ENCODE results near the gene CFAP43.
A peak's percentile ranks its signal among the peaks of the same experiment; 100 is the strongest.
"Not testable (repeated sequence)": the region's sequence is repeated elsewhere in the genome, so short reads cannot be mapped to it uniquely, and the experiment has no call there.

CFAP43 gene

DNA sequence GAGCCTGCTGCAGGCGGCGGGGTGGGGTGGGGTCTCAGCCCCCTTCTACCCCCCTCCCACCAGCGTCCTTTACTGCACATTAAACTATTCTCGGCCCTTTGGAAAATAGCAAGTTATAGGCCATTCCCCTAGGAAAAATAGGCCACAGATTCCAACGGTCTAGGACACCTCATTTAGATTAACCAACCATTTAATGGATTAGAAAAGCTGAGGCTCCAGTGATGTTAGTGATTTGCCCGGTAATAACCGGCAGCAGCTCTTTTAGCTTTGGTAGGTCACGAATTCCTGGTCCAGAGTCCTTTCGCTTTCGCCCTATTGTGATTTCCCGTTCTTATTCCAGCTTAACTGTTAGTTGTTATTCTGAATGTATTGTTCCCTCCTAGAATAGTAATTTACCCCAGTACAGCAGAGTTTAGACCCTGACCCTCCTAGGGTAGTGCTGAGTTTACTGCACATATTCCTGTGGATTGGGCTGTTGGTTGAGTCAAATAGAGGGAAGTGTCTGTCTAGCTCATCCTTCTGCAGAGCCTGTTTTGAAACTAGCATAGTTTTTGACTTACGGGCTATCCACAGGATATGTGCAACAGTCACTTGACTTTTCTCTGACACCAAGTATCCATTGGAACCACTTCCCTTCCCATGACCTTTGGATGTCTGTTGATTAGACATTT is 23.3 kb upstream of the CFAP43 start:
- Histone ChIP-seq H3K9me3 (ENCODE audit: control insufficient read depth, insufficient read depth, low read length) (no peaks in the 10 kb centered on the region), H3K27me3 (ENCODE audit: control insufficient read depth, insufficient read depth, low read length) (no peaks in the 10 kb centered on the region), H3K36me3 (ENCODE audit: control insufficient read depth, insufficient read depth, low read length) (no peaks in the 10 kb centered on the region; the same call in none of the 2 replicates), H3K27ac (ENCODE audit: low read length) (no peak overlapping the region), H3K4me1 (ENCODE audit: control insufficient read depth, insufficient read depth, low read length) (0 out of 2 replicates have a peak, but pooled peaks cover 2% of the 10 kb centered on the region), H3K4me3 (ENCODE audit: low read length) (peak overlapping the region; percentile 61)
- no CpG with 5 or more reads among the region's 12 CpGs for WGBS (ENCODE audit: insufficient coverage, insufficient read length)
- DNase-seq (ENCODE audit: low read depth, low spot score), result no peak

DNA sequence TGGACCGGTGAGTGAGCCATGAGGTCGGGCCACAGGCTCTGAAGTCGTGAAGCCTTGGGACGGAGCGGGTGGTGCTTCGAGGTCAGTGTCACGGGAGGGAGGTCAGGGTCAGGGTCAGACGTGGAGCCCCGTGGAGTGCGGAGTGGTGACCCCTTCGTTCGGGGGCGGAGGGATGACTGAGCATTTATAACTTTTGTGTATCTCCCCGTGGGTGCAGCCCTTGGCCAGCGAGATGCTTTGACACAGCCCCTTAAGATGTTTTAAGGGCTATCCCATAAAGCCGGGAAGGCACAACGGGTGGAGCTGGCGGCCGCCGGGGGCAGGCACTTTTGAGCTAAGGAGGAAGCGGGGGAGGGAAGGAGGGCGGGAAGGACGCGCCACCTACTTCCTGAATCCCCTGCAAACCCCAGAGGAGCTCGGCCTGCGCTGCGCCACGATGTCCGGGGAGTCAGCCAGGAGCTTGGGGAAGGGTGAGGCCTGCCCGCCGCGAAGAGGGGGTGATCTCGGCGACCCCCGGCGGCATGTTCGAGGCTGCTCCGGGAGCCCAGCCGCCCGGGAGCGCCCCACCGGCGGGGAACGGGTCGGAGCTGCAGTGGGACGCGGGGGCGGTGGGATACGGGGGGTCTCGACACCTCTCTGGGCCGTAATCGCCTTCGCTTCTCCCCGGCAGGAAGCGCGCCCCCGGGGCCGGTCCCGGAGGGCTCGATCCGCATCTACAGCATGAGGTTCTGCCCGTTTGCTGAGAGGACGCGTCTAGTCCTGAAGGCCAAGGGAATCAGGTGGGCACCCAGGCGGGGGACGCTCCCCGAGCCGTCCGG is 22.5 kb upstream of the CFAP43 start, which contains the start of gene GSTO1:
TSS of gene GSTO1 (plus strand) at position 400 of the 818 bp plus-strand sequence. CDS start at position 437, 37 bp downstream.
- no peak for DNase-seq (ENCODE audit: low read depth, low spot score)
- WGBS (ENCODE audit: insufficient coverage, insufficient read length), result no CpG with 5 or more reads among the region's 69 CpGs
- Histone ChIP-seq H3K27me3 (ENCODE audit: control insufficient read depth, insufficient read depth, low read length) (no peaks in the 10 kb centered on the region), H3K4me1 (ENCODE audit: control insufficient read depth, insufficient read depth, low read length) (0 out of 2 replicates have a peak, but pooled peaks cover 2% of the 10 kb centered on the region), H3K36me3 (ENCODE audit: control insufficient read depth, insufficient read depth, low read length) (no peaks in the 10 kb centered on the region; the same call in 1 of the 2 replicates), H3K4me3 (ENCODE audit: low read length) (peak within 1 kb of the TSS; percentile 61), H3K9me3 (ENCODE audit: control insufficient read depth, insufficient read depth, low read length) (no peaks in the 10 kb centered on the region), H3K27ac (ENCODE audit: low read length) (no peak within 1 kb of the TSS)

- no peak overlapping the region for H3K27ac ChIP-seq (ENCODE audit: low read length)
- H3K4me1 ChIP-seq (ENCODE audit: control insufficient read depth, insufficient read depth, low read length), result 0 out of 2 replicates have a peak, but pooled peaks cover 2% of the 10 kb centered on the region
- H3K36me3 ChIP-seq (ENCODE audit: control insufficient read depth, insufficient read depth, low read length), result no peaks in the 10 kb centered on the region; the same call in 1 of the 2 replicates
- no CpG with 5 or more reads among the region's 10 CpGs for WGBS (ENCODE audit: insufficient coverage, insufficient read length)
- no peaks in the 10 kb centered on the region for H3K9me3 ChIP-seq (ENCODE audit: control insufficient read depth, insufficient read depth, low read length)
- no peaks in the 10 kb centered on the region for H3K27me3 ChIP-seq (ENCODE audit: control insufficient read depth, insufficient read depth, low read length)
- peak overlapping the region; percentile 61; the same call in 1 of the 2 replicates for H3K4me3 ChIP-seq (ENCODE audit: low read length)
- DNase-seq (ENCODE audit: low read depth, low spot score), result no peak
Measured at GRCh38 chr10:104253606-104254410, 21.6 kb upstream of the CFAP43 start.

DNA sequence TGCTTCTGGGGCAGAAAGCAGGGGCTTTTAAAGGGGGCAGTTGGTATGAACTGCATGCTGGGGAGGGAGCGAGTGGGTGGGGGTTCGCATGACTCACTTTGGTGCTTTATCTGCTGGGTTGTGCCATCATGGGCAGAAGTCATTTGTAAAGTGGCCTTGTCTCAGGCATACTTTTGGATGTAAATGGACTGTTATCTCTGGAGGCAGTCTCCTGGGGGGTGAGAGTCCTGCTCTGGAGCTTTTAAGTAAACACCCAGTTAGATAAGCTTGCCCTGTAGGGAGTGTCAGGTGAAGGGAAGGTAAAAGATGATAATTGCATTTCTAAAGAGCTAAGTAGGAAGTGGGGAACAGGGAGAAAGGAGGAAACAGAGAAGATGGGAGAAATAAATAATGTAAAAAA is 20.9 kb upstream of the CFAP43 start:
- Histone ChIP-seq H3K9me3 (ENCODE audit: control insufficient read depth, insufficient read depth, low read length) (no peaks in the 10 kb centered on the region), H3K27me3 (ENCODE audit: control insufficient read depth, insufficient read depth, low read length) (no peaks in the 10 kb centered on the region), H3K4me3 (ENCODE audit: low read length) (no peak overlapping the region), H3K27ac (ENCODE audit: low read length) (no peak overlapping the region), H3K4me1 (ENCODE audit: control insufficient read depth, insufficient read depth, low read length) (0 out of 2 replicates have a peak, but pooled peaks cover 2% of the 10 kb centered on the region), H3K36me3 (ENCODE audit: control insufficient read depth, insufficient read depth, low read length) (no peaks in the 10 kb centered on the region; the same call in 1 of the 2 replicates)
- WGBS (ENCODE audit: insufficient coverage, insufficient read length), result no CpG with 5 or more reads among the region's 2 CpGs
- DNase-seq (ENCODE audit: low read depth, low spot score), result no peak

DNA sequence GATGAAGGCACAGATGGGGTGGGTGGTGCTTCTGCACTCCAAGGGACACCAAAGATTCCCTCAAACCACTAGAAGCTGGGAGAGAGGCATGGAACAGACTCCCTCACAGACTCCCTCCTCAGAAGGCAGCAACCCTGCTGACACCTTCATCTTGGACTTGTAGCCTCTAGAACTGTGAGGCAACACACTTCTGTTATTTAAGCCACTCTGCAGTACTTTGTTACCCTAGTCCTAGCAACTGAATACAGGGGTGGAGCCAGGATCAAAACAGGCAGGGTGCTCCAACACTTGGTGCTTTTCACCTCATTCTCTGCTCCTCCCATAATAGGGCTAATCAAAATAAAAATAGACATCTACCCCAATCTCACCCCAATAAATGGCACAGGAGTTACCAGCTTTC is 20.2 kb upstream of the CFAP43 start:
- Histone ChIP-seq H3K9me3 (ENCODE audit: control insufficient read depth, insufficient read depth, low read length) (no peaks in the 10 kb centered on the region), H3K27ac (ENCODE audit: low read length) (no peak overlapping the region), H3K36me3 (ENCODE audit: control insufficient read depth, insufficient read depth, low read length) (no peaks in the 10 kb centered on the region; the same call in 1 of the 2 replicates), H3K4me3 (ENCODE audit: low read length) (no peak overlapping the region), H3K27me3 (ENCODE audit: control insufficient read depth, insufficient read depth, low read length) (no peaks in the 10 kb centered on the region), H3K4me1 (ENCODE audit: control insufficient read depth, insufficient read depth, low read length) (0 out of 2 replicates have a peak, but pooled peaks cover 2% of the 10 kb centered on the region)
- no peak for DNase-seq (ENCODE audit: low read depth, low spot score)

GRCh38 chr10:104251443-104251842 is 19.3 kb upstream of the CFAP43 start:
- Histone ChIP-seq H3K27ac (ENCODE audit: low read length) (no peak overlapping the region), H3K4me3 (ENCODE audit: low read length) (no peak overlapping the region), H3K4me1 (ENCODE audit: control insufficient read depth, insufficient read depth, low read length) (0 out of 2 replicates have a peak, but pooled peaks cover 2% of the 10 kb centered on the region), H3K36me3 (ENCODE audit: control insufficient read depth, insufficient read depth, low read length) (no peaks in the 10 kb centered on the region; the same call in 1 of the 2 replicates), H3K27me3 (ENCODE audit: control insufficient read depth, insufficient read depth, low read length) (no peaks in the 10 kb centered on the region), H3K9me3 (ENCODE audit: control insufficient read depth, insufficient read depth, low read length) (no peaks in the 10 kb centered on the region; the same call in 1 of the 2 replicates)
- no peak for DNase-seq (ENCODE audit: low read depth, low spot score)
- no CpG with 5 or more reads among the region's 6 CpGs for WGBS (ENCODE audit: insufficient coverage, insufficient read length)

- H3K4me1 ChIP-seq (ENCODE audit: control insufficient read depth, insufficient read depth, low read length), result 0 out of 2 replicates have a peak, but pooled peaks cover 2% of the 10 kb centered on the region
- H3K9me3 ChIP-seq (ENCODE audit: control insufficient read depth, insufficient read depth, low read length), result no peaks in the 10 kb centered on the region; the same call in 1 of the 2 replicates
- no peaks in the 10 kb centered on the region for H3K27me3 ChIP-seq (ENCODE audit: control insufficient read depth, insufficient read depth, low read length)
- H3K4me3 ChIP-seq (ENCODE audit: low read length), result no peak overlapping the region
- WGBS (ENCODE audit: insufficient coverage, insufficient read length), result no CpG with 5 or more reads among the region's 1 CpG
- no peak for DNase-seq (ENCODE audit: low read depth, low spot score)
- no peak overlapping the region for H3K27ac ChIP-seq (ENCODE audit: low read length)
- H3K36me3 ChIP-seq (ENCODE audit: control insufficient read depth, insufficient read depth, low read length), result no peaks in the 10 kb centered on the region; the same call in 1 of the 2 replicates
Measured at GRCh38 chr10:104250371-104250770, 18.2 kb upstream of the CFAP43 start.

- H3K36me3 ChIP-seq (ENCODE audit: control insufficient read depth, insufficient read depth, low read length); H3K9me3 ChIP-seq (ENCODE audit: control insufficient read depth, insufficient read depth, low read length); H3K27me3 ChIP-seq (ENCODE audit: control insufficient read depth, insufficient read depth, low read length); H3K4me3 ChIP-seq (ENCODE audit: low read length); H3K27ac ChIP-seq (ENCODE audit: low read length); H3K4me1 ChIP-seq (ENCODE audit: control insufficient read depth, insufficient read depth, low read length); DNase-seq (ENCODE audit: low read depth, low spot score): not testable (repeated sequence)
- WGBS (ENCODE audit: insufficient coverage, insufficient read length), result no CpG with 5 or more reads among the region's 11 CpGs
Measured at GRCh38 chr10:104248931-104249330, 16.8 kb upstream of the CFAP43 start.

DNA sequence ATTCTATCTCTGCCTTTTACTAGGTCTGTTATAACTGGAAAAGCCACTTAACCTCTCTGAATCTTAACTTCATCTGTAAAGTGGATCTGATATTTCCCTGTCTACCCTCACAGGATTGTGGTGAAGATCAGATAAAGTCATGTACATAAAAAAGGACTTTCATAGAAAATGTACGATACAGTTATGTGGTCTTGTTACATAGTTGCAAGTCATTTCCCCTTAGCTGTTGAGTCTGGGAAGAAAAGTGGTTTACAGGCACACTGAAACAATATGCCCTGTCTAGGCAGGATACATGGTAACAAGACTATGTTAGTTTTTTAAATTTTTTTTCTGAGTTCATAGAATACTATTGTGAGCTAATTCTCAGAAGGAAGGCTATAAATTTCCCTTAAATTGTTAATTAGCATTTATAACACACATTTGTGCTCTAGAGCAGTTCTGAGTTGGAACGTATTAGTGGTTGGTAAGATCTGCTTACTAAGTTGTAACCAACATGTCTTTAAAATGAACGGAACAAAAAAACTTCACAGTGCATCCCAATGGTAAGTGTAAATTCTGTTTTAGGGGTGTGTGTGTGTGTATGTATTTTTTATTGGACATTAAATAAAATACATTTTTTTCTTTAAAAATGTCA is 15.5 kb upstream of the CFAP43 start:
- WGBS (ENCODE audit: insufficient coverage, insufficient read length), result no CpG with 5 or more reads among the region's 3 CpGs
- DNase-seq (ENCODE audit: low read depth, low spot score), result no peak
- 0 out of 2 replicates have a peak, but pooled peaks cover 2% of the 10 kb centered on the region for H3K4me1 ChIP-seq (ENCODE audit: control insufficient read depth, insufficient read depth, low read length)
- no peaks in the 10 kb centered on the region for H3K36me3 ChIP-seq (ENCODE audit: control insufficient read depth, insufficient read depth, low read length)
- H3K9me3 ChIP-seq (ENCODE audit: control insufficient read depth, insufficient read depth, low read length), result no peaks in the 10 kb centered on the region; the same call in 1 of the 2 replicates
- H3K27ac ChIP-seq (ENCODE audit: low read length), result no peak overlapping the region
- no peaks in the 10 kb centered on the region for H3K27me3 ChIP-seq (ENCODE audit: control insufficient read depth, insufficient read depth, low read length)
- no peak overlapping the region for H3K4me3 ChIP-seq (ENCODE audit: low read length)
